HG03442 (cell line): ENCODE measurements around the gene CPLX3.

Source experiments
- ATAC-seq: cut with Tn5 transposase; IDR thresholded peaks from one replicate; pipeline ENCODE4 v1.9.1; 2021; ENCODE audit warnings: mild to moderate bottlenecking, moderate library complexity; ENCODE audit not compliant: unreplicated experiment

The CPLX3 gene

GRCh38 chr15:74801311-74801997 lies 25.0 kb upstream of the CPLX3 start:
- ATAC-seq = no peak

GRCh38 chr15:74802290-74802689 lies 24.1 kb upstream of the CPLX3 start:
- ATAC-seq = no peak

- ATAC-seq = no peak
Measured at GRCh38 chr15:74802862-74803447, 23.5 kb upstream of the CPLX3 start.

GRCh38 chr15:74804935-74805334 lies 21.5 kb upstream of the CPLX3 start:
- no peak for ATAC-seq

GRCh38 chr15:74807282-74807681 lies 19.1 kb upstream of the CPLX3 start:
- ATAC-seq = no peak

- no peak for ATAC-seq
Measured at GRCh38 chr15:74808078-74808839, 18.2 kb upstream of the CPLX3 start.

- ATAC-seq = no peak
Measured at GRCh38 chr15:74808840-74809229, 17.6 kb upstream of the CPLX3 start.

- ATAC-seq = no peak
Measured at GRCh38 chr15:74809242-74809641, 17.2 kb upstream of the CPLX3 start.

GRCh38 chr15:74809956-74810355 lies 16.5 kb upstream of the CPLX3 start:
- no peak for ATAC-seq

GRCh38 chr15:74812533-74812932 lies 13.9 kb upstream of the CPLX3 start, which contains the start of gene LMAN1L:
Gene LMAN1L, plus strand, starts transcription at chr15:74812835. Its CDS starts 20 bp downstream, at chr15:74812855.
- ATAC-seq = no peak

GRCh38 chr15:74815121-74815934 lies 11.1 kb upstream of the CPLX3 start:
- no peak for ATAC-seq

GRCh38 chr15:74815961-74816360 lies 10.5 kb upstream of the CPLX3 start:
- ATAC-seq = no peak

GRCh38 chr15:74816624-74817369 lies 9.6 kb upstream of the CPLX3 start:
- ATAC-seq = no peak

GRCh38 chr15:74817370-74817737 lies 9.1 kb upstream of the CPLX3 start:
- ATAC-seq = no peak

GRCh38 chr15:74820056-74820455 lies 6.4 kb upstream of the CPLX3 start:
- ATAC-seq = no peak

- no peak for ATAC-seq
Measured at GRCh38 chr15:74821091-74821789, 5.2 kb upstream of the CPLX3 start.

GRCh38 chr15:74821790-74822158 lies 4.7 kb upstream of the CPLX3 start:
- no peak for ATAC-seq

GRCh38 chr15:74822233-74822632 lies 4.2 kb upstream of the CPLX3 start:
- no peak for ATAC-seq

- ATAC-seq = no peak
Measured at GRCh38 chr15:74823324-74823723, 3.1 kb upstream of the CPLX3 start.

GRCh38 chr15:74824976-74825375 lies 1.5 kb upstream of the CPLX3 start:
- no peak for ATAC-seq
